Uterus (tissue), 2 donors: ENCODE measurements around the gene OR51B5.

Experiments used
- CTCF ChIP-seq, 4 experiments: fragments of 200-600 bp in 2 of 4; fragments of 450-650 bp in 2 of 4; sonication (generic) in 2 of 4; IDR thresholded peaks; one replicate each; pipeline ENCODE4 v1.5.1; 2016 to 2019; ENCODE audit warnings: antibody characterized with exemption in 4 of 4, mild to moderate bottlenecking in 2 of 4, moderate library complexity in 1 of 4
- POLR2A ChIP-seq, 2 donors: fragments of 450-650 bp; IDR thresholded peaks; one replicate each; pipeline ENCODE4 v1.6.1; 2016; ENCODE audit warnings: antibody characterized with exemption in 2 of 2, mild to moderate bottlenecking in 1 of 2, moderate library complexity in 1 of 2

- no peak for TF ChIP-seq POLR2A (IDR thresholded peaks at IDR 0.05)
- TF ChIP-seq CTCF (IDR thresholded peaks at IDR 0.05): no peak
Measured at GRCh38 chr11:5335170-5335569, 8.2 kb downstream of the OR51B5 start.
